ENCODE data around the gene PROK1. TPM values are rescaled to one million over a fixed set of nuclear protein-coding genes. Genes with fewer than 3 reads are reported as not detected.

Gene PROK1
- polyA plus RNA-seq, 1 experiment = not detected

GRCh38 chr1:110474444-110474843 is 23.5 kb downstream of the PROK1 start:
- no peak overlapping the region for H3K27ac ChIP-seq (ENCODE audit: low read depth, low read length)
- no peak for TF ChIP-seq CTCF (IDR thresholded peaks at IDR 0.05; ENCODE audit: low read depth, low read length)
- CTCF ChIA-PET = interaction anchor here (0.6 to 2.2 kb wide), 3 partner anchors 14 to 309 kb away, joined by 3 to 11 read pairs (median 9); no protein-coding TSS in a partner anchor
- H3K9me3 ChIP-seq (ENCODE audit: control insufficient read depth, insufficient read depth, low read length) = no peaks in the 10 kb centered on the region
- peaks cover 2% of the 10 kb centered on the region for H3K27me3 ChIP-seq (ENCODE audit: control insufficient read depth, insufficient read depth, low read length)
- POLR2A ChIA-PET = no interaction called here
- H3K4me3 ChIP-seq (ENCODE audit: low read depth, low read length) = no peak overlapping the region
- DNase-seq (ENCODE audit: low read depth, low spot score) = no peak

- TF ChIP-seq CTCF (IDR thresholded peaks at IDR 0.05; ENCODE audit: low read depth, low read length) = no peak
- H3K27ac ChIP-seq (ENCODE audit: low read depth, low read length) = no peak overlapping the region
- H3K27me3 ChIP-seq (ENCODE audit: control insufficient read depth, insufficient read depth, low read length) = peaks cover 2% of the 10 kb centered on the region
- no peaks in the 10 kb centered on the region for H3K9me3 ChIP-seq (ENCODE audit: control insufficient read depth, insufficient read depth, low read length)
- CTCF ChIA-PET = interaction anchor here (4.3 kb wide), 1 partner anchor 21 kb away, joined by 24 read pairs; no protein-coding TSS in a partner anchor
- POLR2A ChIA-PET = no interaction called here
- DNase-seq (ENCODE audit: low read depth, low spot score) = no peak
- H3K4me3 ChIP-seq (ENCODE audit: low read depth, low read length) = no peak overlapping the region
Observed at GRCh38 chr1:110475362-110476027, 24.5 kb downstream of the PROK1 start.

- no peaks in the 10 kb centered on the region for H3K9me3 ChIP-seq (ENCODE audit: control insufficient read depth, insufficient read depth, low read length)
- CTCF ChIA-PET = interaction anchor here (1.3 to 4.3 kb wide), 2 partner anchors 20 to 275 kb away, joined by 3 to 24 read pairs; no protein-coding TSS in a partner anchor
- DNase-seq (ENCODE audit: low read depth, low spot score) = no peak
Observed at GRCh38 chr1:110476028-110476765, 25.2 kb downstream of the PROK1 start.

GRCh38 chr1:110477041-110477440 is 26.1 kb downstream of the PROK1 start:
- ChIA-PET CTCF (interaction anchor here (1.0 to 4.3 kb wide), 4 partner anchors 17 to 276 kb away, joined by 3 to 24 read pairs (median 4); no protein-coding TSS in a partner anchor), POLR2A (no interaction called here)
- peak; percentile 16 for DNase-seq (ENCODE audit: low read depth, low spot score)
- no peak for TF ChIP-seq CTCF (IDR thresholded peaks at IDR 0.05; ENCODE audit: low read depth, low read length)
- H3K9me3 ChIP-seq (ENCODE audit: control insufficient read depth, insufficient read depth, low read length) = no peaks in the 10 kb centered on the region
- H3K27me3 ChIP-seq (ENCODE audit: control insufficient read depth, insufficient read depth, low read length) = peaks cover 7% of the 10 kb centered on the region
- no peak overlapping the region for H3K4me3 ChIP-seq (ENCODE audit: low read depth, low read length)
- no peak overlapping the region for H3K27ac ChIP-seq (ENCODE audit: low read depth, low read length)

More at GRCh38 chr1:110476028-110476765, 25.2 kb downstream of the PROK1 start:
- POLR2A ChIA-PET = no interaction called here
- no peak overlapping the region for H3K27ac ChIP-seq (ENCODE audit: low read depth, low read length)
- TF ChIP-seq CTCF (IDR thresholded peaks at IDR 0.05; ENCODE audit: low read depth, low read length) = no peak
- peaks cover 2% of the 10 kb centered on the region for H3K27me3 ChIP-seq (ENCODE audit: control insufficient read depth, insufficient read depth, low read length)
- no peak overlapping the region for H3K4me3 ChIP-seq (ENCODE audit: low read depth, low read length)

Measured in AG04450 (cell line).